Adrenal gland (tissue), 5 donors: ENCODE data around the gene CDH2.

Experiments
- POLR2A ChIP-seq, 2 donors: fragments of 450-650 bp; IDR thresholded peaks; one replicate each; pipeline ENCODE4 v1.6.1; 2017; ENCODE audit warnings: antibody characterized with exemption in 2 of 2, mild to moderate bottlenecking in 2 of 2, moderate library complexity in 1 of 2
- TF ChIP-seq, protein P1 (sequence below), 6 experiments: fragments of 450-650 bp in 4 of 6; fragments of 200-600 bp in 2 of 6; sonication (generic) in 1 of 6; IDR thresholded peaks; 1 replicate in 5 of 6; 2 replicates in 1 of 6; pipeline versions ENCODE4 v1.5.1 to v1.8.0; 2016 to 2021; ENCODE audit warnings: antibody characterized with exemption in 6 of 6, mild to moderate bottlenecking in 2 of 6, moderate library complexity in 1 of 6
- donor health status: DM: no; HTN: no; CAD: no.

- TF ChIP-seq, protein P1, sequence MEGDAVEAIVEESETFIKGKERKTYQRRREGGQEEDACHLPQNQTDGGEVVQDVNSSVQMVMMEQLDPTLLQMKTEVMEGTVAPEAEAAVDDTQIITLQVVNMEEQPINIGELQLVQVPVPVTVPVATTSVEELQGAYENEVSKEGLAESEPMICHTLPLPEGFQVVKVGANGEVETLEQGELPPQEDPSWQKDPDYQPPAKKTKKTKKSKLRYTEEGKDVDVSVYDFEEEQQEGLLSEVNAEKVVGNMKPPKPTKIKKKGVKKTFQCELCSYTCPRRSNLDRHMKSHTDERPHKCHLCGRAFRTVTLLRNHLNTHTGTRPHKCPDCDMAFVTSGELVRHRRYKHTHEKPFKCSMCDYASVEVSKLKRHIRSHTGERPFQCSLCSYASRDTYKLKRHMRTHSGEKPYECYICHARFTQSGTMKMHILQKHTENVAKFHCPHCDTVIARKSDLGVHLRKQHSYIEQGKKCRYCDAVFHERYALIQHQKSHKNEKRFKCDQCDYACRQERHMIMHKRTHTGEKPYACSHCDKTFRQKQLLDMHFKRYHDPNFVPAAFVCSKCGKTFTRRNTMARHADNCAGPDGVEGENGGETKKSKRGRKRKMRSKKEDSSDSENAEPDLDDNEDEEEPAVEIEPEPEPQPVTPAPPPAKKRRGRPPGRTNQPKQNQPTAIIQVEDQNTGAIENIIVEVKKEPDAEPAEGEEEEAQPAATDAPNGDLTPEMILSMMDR (IDR thresholded peaks at IDR 0.05): no peak
- no peak for TF ChIP-seq POLR2A (IDR thresholded peaks at IDR 0.05)
Observed at GRCh38 chr18:28078298-28078697, 98.6 kb downstream of the CDH2 start.
